K562 (cell line): ENCODE results near the gene MINPP1. TPM values are rescaled to one million over a fixed set of nuclear protein-coding genes. Genes with fewer than 3 reads are reported as not detected.

ENCODE experiments used
- GATAD2B ChIP-seq: fragments of 450-650 bp; IDR thresholded peaks from 2 replicates; pipeline ENCODE4 v1.6.1; 2017; ENCODE audit warnings: mild to moderate bottlenecking, borderline replicate concordance
- ILK ChIP-seq: fragments of 450-650 bp; IDR thresholded peaks from 2 replicates; pipeline ENCODE4 v1.6.1; 2016; ENCODE audit warnings: missing genetic modification characterization, low read depth, mild to moderate bottlenecking, missing compliant biosample characterization, moderate library complexity, borderline replicate concordance
- PML ChIP-seq: IDR thresholded peaks from 2 replicates; pipeline ENCODE4 v1.6.1; 2012; ENCODE audit warnings: low read length, inconsistent platforms
- SIRT6 ChIP-seq: IDR thresholded peaks from one replicate; pipeline ENCODE4 v1.6.1; 2012; ENCODE audit warnings: low read depth, mild to moderate bottlenecking, control low read depth, inconsistent platforms, low read length, moderate library complexity
- SREBF1 ChIP-seq: fragments of 150-350 bp; IDR thresholded peaks from 2 replicates; pipeline ENCODE4 v1.6.1; 2014; ENCODE audit warnings: antibody characterized with exemption, low read depth, low read length, borderline replicate concordance
- TARDBP ChIP-seq: fragments of 450-650 bp; IDR thresholded peaks from 2 replicates; pipeline ENCODE4 v1.6.1; 2016
- polyA plus RNA-seq, 8 experiments: library from polyadenylated mRNA; depleted of rRNA in 4 of 8; stranded (reverse) in 5 of 8; unstranded in 3 of 8; fragments of >200 nt; fragmentation: Nextera tagmentation in 2 of 8; fragmentation: Illumina TruSeq in 1 of 8; extraction: Ambion mirVana in 2 of 8; extraction: Trizol in 1 of 8; gene quantifications; 2 replicates each; pipeline versions ENCODE4 v1.2.1 to v1.2.3, GENCODE V29; 2011 to 2014; ENCODE audit warnings: inconsistent platforms in 1 of 8, missing spikeins in 1 of 8
- total RNA-seq, 7 experiments: library from RNA; depleted of rRNA in 6 of 7; stranded (reverse); fragments of >200 nt in 6 of 7; fragmentation: Illumina TruSeq in 2 of 7; extraction: Trizol in 2 of 7; gene quantifications; 2 replicates each; pipeline versions ENCODE4 v1.2.1 to v1.2.3, GENCODE V29; 2011 to 2021; ENCODE audit warnings: low replicate concordance in 1 of 7
- TF ChIP-seq, protein P1 (sequence below): fragments of 450-650 bp; IDR thresholded peaks from 2 replicates; pipeline ENCODE4 v1.6.1; 2016
- TF ChIP-seq, protein P2 (sequence below): sonication (generic); formaldehyde crosslinking; IDR thresholded peaks from 2 replicates; pipeline ENCODE4 v1.8.1; 2023; ENCODE audit warnings: mild to moderate bottlenecking, missing genetic modification reagents, moderate library complexity
- TF ChIP-seq, protein P3 (sequence below): fragments of 250-450 bp; sonication (Bioruptor Pico); IDR thresholded peaks from 2 replicates; pipeline ENCODE4 v1.8.0; 2022; ENCODE audit warnings: moderate library complexity, mild to moderate bottlenecking, inconsistent platforms
- TF ChIP-seq, protein P4 (sequence below): fragments of 250-450 bp; sonication (Bioruptor Pico); IDR thresholded peaks from 2 replicates; pipeline ENCODE4 v1.5.0; 2021; ENCODE audit warnings: mild to moderate bottlenecking, moderate library complexity
- TF ChIP-seq, protein P5 (sequence below), 2 experiments: fragments of 450-650 bp; IDR thresholded peaks; 2 replicates each; pipeline ENCODE4 v1.6.1; 2016; ENCODE audit warnings: mild to moderate bottlenecking in 2 of 2, borderline replicate concordance in 1 of 2, low read depth in 1 of 2, moderate library complexity in 1 of 2

Gene MINPP1
- total and polyA plus RNA-seq, 9 of the 15 experiments (the other 6 are each of a cell fraction or from before 2014, with no cell fraction given): 11.5 to 44.5 (median 27.1) TPM

DNA sequence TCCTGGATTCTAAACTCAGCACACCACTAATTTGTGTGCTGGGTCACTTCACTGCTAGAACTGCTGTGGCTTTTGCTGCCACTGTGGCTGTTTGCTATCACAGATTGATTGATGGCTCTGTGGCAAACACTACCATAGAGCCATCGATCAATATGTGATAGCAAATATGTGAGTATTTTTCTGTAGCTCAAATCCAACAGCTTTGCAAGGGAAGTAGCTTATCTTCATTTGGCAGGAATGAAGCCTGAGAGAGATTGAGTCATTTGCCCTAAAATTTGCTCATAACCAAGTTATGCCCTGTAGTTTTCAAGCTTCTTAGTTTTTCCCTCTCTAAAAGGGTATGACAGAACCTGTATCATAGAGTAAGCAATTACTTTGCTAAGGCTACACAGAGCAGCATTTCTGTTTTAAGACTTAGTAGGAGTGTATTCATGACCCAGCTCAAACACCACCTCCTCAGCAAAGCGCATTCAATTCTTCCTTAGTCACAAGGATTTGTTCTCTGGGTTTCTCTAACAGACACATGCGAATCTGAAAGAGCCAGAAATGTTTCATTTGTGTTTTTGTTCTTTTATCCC, 43.1 kb downstream of the MINPP1 start (continued):
- TF ChIP-seq ILK (tag) (no peak), TARDBP (no peak), PML (no peak), GATAD2B (no peak), SIRT6 (no peak), SREBF1 (no peak)
- TF ChIP-seq, protein P1, sequence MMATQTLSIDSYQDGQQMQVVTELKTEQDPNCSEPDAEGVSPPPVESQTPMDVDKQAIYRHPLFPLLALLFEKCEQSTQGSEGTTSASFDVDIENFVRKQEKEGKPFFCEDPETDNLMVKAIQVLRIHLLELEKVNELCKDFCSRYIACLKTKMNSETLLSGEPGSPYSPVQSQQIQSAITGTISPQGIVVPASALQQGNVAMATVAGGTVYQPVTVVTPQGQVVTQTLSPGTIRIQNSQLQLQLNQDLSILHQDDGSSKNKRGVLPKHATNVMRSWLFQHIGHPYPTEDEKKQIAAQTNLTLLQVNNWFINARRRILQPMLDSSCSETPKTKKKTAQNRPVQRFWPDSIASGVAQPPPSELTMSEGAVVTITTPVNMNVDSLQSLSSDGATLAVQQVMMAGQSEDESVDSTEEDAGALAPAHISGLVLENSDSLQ: peak; percentile 79
- TF ChIP-seq, protein P2, sequence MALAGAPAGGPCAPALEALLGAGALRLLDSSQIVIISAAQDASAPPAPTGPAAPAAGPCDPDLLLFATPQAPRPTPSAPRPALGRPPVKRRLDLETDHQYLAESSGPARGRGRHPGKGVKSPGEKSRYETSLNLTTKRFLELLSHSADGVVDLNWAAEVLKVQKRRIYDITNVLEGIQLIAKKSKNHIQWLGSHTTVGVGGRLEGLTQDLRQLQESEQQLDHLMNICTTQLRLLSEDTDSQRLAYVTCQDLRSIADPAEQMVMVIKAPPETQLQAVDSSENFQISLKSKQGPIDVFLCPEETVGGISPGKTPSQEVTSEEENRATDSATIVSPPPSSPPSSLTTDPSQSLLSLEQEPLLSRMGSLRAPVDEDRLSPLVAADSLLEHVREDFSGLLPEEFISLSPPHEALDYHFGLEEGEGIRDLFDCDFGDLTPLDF (CRISPR knock-in tag): no peak
- TF ChIP-seq, protein P3, sequence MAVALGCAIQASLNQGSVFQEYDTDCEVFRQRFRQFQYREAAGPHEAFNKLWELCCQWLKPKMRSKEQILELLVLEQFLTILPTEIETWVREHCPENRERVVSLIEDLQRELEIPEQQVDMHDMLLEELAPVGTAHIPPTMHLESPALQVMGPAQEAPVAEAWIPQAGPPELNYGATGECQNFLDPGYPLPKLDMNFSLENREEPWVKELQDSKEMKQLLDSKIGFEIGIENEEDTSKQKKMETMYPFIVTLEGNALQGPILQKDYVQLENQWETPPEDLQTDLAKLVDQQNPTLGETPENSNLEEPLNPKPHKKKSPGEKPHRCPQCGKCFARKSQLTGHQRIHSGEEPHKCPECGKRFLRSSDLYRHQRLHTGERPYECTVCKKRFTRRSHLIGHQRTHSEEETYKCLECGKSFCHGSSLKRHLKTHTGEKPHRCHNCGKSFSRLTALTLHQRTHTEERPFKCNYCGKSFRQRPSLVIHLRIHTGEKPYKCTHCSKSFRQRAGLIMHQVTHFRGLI: no peak
- TF ChIP-seq, protein P4, sequence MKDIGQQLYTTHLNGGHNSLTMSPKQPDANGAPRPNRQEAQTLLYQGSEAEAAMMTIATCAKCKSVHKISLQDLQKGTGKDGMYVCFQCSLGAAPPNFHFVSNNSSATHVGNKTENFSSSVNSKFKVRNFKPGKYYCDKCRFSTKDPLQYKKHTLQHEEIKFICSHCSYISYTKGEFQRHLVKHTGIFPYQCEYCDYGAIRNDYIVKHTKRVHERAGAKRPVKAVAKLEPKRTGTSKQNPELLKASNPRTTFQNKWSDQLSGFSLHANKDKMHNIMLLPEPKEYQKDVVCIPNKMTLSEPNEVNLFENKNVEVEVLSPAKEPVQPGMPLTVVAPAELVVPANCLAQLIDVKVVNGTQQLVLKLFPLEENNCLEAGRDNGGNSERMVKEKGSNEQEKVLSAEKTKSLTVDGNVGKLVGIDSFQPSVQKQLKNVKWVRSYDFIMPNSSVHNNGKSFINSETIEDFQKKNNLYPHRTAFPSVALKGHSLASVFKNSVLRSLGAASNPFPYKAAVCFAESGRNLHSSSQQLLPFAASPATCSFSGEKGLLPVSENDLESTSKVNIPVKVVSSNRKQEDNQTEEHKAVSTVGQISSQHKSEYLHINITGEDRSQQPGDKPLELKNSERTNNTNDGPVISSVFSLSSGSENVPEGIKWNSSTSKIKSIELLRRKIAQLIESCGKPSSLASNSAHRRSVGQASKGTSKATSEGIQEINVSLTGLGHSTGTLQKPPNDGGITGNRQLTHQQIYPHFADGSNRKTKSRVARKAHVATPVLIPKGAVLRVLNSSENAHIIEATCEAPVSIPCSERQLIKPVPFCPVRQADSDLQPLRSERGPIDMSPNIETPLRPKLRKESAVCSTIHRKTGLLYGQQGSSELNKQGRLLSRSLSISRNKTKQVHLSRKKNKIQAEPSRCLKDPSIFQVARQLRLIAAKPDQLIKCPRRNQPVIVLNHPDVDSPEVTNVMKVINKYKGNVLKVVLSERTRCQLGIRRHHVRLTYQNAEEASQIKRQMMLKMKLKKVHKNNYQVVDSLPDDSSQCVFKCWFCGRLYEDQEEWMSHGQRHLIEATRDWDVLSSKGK (CRISPR knock-in tag): no peak
- TF ChIP-seq, protein P5, sequence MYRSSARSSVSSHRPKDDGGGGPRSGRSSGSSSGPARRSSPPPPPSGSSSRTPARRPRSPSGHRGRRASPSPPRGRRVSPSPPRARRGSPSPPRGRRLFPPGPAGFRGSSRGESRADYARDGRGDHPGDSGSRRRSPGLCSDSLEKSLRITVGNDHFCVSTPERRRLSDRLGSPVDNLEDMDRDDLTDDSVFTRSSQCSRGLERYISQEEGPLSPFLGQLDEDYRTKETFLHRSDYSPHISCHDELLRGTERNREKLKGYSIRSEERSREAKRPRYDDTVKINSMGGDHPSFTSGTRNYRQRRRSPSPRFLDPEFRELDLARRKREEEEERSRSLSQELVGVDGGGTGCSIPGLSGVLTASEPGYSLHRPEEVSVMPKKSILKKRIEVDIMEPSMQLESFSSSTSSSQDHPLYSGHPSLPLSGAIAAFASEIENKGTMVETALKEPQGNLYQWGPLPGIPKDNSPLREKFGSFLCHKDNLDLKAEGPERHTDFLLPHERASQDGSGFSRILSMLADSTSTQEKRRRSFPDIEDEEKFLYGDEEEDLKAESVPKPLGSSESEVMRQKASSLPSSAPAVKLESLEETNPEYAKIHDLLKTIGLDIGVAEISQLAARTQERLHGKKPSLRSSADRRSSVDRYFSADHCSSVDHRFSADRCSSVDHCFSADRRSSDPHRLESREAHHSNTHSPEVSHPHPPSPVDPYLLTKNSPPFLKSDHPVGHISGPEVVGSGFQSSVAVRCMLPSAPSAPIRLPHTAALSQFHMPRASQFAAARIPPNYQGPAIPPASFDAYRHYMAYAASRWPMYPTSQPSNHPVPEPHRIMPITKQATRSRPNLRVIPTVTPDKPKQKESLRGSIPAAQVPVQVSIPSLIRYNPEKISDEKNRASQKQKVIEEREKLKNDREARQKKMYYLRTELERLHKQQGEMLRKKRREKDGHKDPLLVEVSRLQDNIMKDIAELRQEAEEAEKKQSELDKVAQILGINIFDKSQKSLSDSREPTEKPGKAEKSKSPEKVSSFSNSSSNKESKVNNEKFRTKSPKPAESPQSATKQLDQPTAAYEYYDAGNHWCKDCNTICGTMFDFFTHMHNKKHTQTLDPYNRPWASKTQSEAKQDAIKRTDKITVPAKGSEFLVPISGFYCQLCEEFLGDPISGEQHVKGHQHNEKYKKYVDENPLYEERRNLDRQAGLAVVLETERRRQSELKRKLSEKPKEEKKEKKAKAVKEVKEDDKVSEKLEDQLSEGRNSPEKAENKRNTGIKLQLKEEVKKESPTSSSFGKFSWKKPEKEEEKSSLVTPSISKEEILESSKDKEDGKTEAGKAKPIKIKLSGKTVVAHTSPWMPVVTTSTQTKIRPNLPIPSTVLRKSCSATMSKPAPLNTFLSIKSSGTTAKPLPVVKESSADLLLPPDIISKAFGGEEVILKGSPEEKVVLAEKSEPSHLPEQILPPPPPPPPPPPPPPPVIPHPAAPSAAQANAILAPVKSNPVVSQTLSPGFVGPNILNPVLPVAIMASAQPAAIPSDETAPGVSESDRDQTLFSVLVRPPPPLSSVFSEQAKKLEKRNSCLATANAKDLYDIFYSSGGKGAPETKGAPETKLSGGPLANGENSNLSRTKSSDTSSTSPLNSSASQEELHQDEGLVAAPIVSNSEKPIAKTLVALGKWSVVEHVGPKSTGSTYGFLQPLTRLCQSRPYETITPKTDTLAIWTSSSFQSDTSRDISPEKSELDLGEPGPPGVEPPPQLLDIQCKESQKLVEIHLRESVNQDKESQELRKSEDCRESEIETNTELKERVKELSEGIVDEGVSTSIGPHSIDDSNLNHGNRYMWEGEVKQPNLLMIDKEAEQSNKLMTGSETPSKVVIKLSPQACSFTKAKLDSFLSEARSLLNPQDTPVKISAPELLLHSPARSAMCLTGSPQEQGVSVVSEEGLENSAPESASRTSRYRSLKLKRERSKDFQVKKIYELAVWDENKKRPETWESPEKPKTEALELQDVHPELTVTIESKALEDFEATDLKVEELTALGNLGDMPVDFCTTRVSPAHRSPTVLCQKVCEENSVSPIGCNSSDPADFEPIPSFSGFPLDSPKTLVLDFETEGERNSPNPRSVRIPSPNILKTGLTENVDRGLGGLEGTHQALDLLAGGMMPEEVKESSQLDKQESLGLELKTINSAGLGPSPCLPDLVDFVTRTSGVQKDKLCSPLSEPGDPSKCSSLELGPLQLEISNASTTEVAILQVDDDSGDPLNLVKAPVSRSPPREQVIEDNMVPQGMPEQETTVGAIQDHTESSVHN (IDR thresholded peaks at IDR 0.05; ENCODE audit: borderline replicate concordance in 1 of 2, low read depth in 1 of 2): no peak
